HepG2 (cell line): ENCODE results near the gene MCAM. TPM values are rescaled to one million over a fixed set of nuclear protein-coding genes. Genes with fewer than 3 reads are reported as not detected.

Source experiments
- ARNT2 ChIP-seq: sonication (generic); formaldehyde crosslinking; IDR thresholded peaks from 2 replicates; pipeline ENCODE4 v1.8.0; 2022; ENCODE audit warnings: mild to moderate bottlenecking, low read depth, missing genetic modification reagents, moderate library complexity
- ARNTL ChIP-seq: sonication (generic); formaldehyde crosslinking; IDR thresholded peaks from 2 replicates; pipeline ENCODE4 v1.4.0; 2020; ENCODE audit warnings: mild to moderate bottlenecking, missing genetic modification reagents
- ATF7 ChIP-seq, 2 experiments: fragments of 450-650 bp in 1 of 2; sonication (generic) in 1 of 2; formaldehyde crosslinking in 1 of 2; IDR thresholded peaks; 2 replicates each; pipeline versions ENCODE4 v1.4.0 to v1.6.1; 2016 to 2020; ENCODE audit warnings: antibody characterized with exemption in 1 of 2, mild to moderate bottlenecking in 1 of 2, missing genetic modification reagents in 1 of 2
- CREM ChIP-seq, 2 experiments: sonication (generic) in 1 of 2; formaldehyde crosslinking in 1 of 2; IDR thresholded peaks; 2 replicates each; pipeline versions ENCODE4 v1.4.0 to v1.6.1; 2016 to 2020; ENCODE audit warnings: antibody characterized with exemption in 1 of 2, mild to moderate bottlenecking in 1 of 2, missing genetic modification reagents in 1 of 2
- HMGXB4 ChIP-seq, 2 experiments: sonication (generic) in 1 of 2; formaldehyde crosslinking in 1 of 2; IDR thresholded peaks; 2 replicates each; pipeline versions ENCODE4 v1.4.0 to v1.6.1; 2018 to 2020; ENCODE audit warnings: missing genetic modification reagents in 2 of 2, borderline replicate concordance in 1 of 2, low read depth in 1 of 2, mild to moderate bottlenecking in 1 of 2, missing biosample characterization in 1 of 2
- HNF1B ChIP-seq: sonication (generic); formaldehyde crosslinking; IDR thresholded peaks from 2 replicates; pipeline ENCODE4 v1.5.1; 2020; ENCODE audit warnings: mild to moderate bottlenecking, moderate library complexity, missing genetic modification reagents
- HNRNPL ChIP-seq: fragments of 200-400 bp; formaldehyde crosslinking; IDR thresholded peaks from 2 replicates; pipeline ENCODE4 v1.6.1; 2017; ENCODE audit warnings: mild to moderate bottlenecking, low read depth, low read length
- HOXA3 ChIP-seq: sonication (generic); formaldehyde crosslinking; IDR thresholded peaks from 2 replicates; pipeline ENCODE4 v1.5.0; 2020; ENCODE audit warnings: missing genetic modification reagents
- IRF2 ChIP-seq: IDR thresholded peaks from 2 replicates; pipeline ENCODE4 v1.6.1; 2018; ENCODE audit warnings: missing genetic modification reagents, missing compliant biosample characterization
- KLF16 ChIP-seq, 2 experiments: sonication (generic) in 1 of 2; formaldehyde crosslinking in 1 of 2; IDR thresholded peaks; 2 replicates each; pipeline versions ENCODE4 v1.6.1 to v1.8.0; 2016 to 2023; ENCODE audit warnings: missing genetic modification reagents in 2 of 2, missing compliant biosample characterization in 1 of 2
- NCOA1 ChIP-seq: sonication (generic); formaldehyde crosslinking; IDR thresholded peaks from 2 replicates; pipeline ENCODE4 v1.9.0; 2021; ENCODE audit warnings: missing genetic modification reagents
- PITX1 ChIP-seq: sonication (generic); formaldehyde crosslinking; IDR thresholded peaks from 2 replicates; pipeline ENCODE4 v1.5.1; 2020; ENCODE audit warnings: mild to moderate bottlenecking, missing genetic modification reagents
- TAF1 ChIP-seq: sonication (generic); formaldehyde crosslinking; IDR thresholded peaks from 2 replicates; pipeline ENCODE4 v1.4.0; 2020; ENCODE audit warnings: missing genetic modification reagents
- TCF7L2 ChIP-seq: IDR thresholded peaks from 2 replicates; pipeline ENCODE4 v1.6.1; 2011; ENCODE audit warnings: mild to moderate bottlenecking, low read depth, low read length, moderate library complexity
- THAP11 ChIP-seq: IDR thresholded peaks from 2 replicates; pipeline ENCODE4 v1.6.1; 2016; ENCODE audit warnings: missing biosample characterization, missing genetic modification reagents
- XRCC5 ChIP-seq: fragments of 200-400 bp; formaldehyde crosslinking; optimal IDR thresholded peaks from 2 replicates; pipeline ENCODE3; 2017; ENCODE audit warnings: mild to moderate bottlenecking, low read length
- ZBTB43 ChIP-seq: sonication (generic); formaldehyde crosslinking; conservative IDR thresholded peaks from 2 replicates; pipeline ENCODE4 v1.4.0; 2020; ENCODE audit warnings: missing genetic modification reagents
- ZNF543 ChIP-seq: sonication (generic); formaldehyde crosslinking; IDR thresholded peaks from 2 replicates; pipeline ENCODE4 v1.4.0; 2020; ENCODE audit warnings: mild to moderate bottlenecking, missing genetic modification reagents
- ZNF800 ChIP-seq: sonication (generic); formaldehyde crosslinking; IDR thresholded peaks from 2 replicates; pipeline ENCODE4 v1.4.0; 2020; ENCODE audit warnings: missing genetic modification reagents
- ZSCAN20 ChIP-seq: sonication (generic); formaldehyde crosslinking; IDR thresholded peaks from 2 replicates; pipeline ENCODE4 v1.4.0; 2020; ENCODE audit warnings: missing genetic modification reagents, mild to moderate bottlenecking, borderline replicate concordance
- polyA plus RNA-seq, 8 experiments: library from polyadenylated mRNA; depleted of rRNA in 3 of 8; stranded (reverse) in 7 of 8; unstranded in 1 of 8; fragments of >200 nt; fragmentation: Illumina TruSeq in 4 of 8; extraction: Trizol in 4 of 8; gene quantifications; 2 replicates each; pipeline versions ENCODE4 v1.2.1 to v1.2.3, GENCODE V29; 2011 to 2016; ENCODE audit warnings: low read depth in 4 of 8, missing spikeins in 1 of 8, mixed read lengths in 1 of 8; ENCODE audit not compliant: insufficient read depth in 1 of 8
- total RNA-seq, 5 experiments: library from RNA; depleted of rRNA; stranded (reverse); fragments of >200 nt; fragmentation: Illumina TruSeq; extraction: Trizol; gene quantifications; 2 replicates each; pipeline ENCODE4 v1.2.3, GENCODE V29; 2016; ENCODE audit warnings: low read depth in 1 of 5

The MCAM gene
- total and polyA plus RNA-seq, 2 of the 13 experiments (the other 11 are each of a cell fraction or from before 2014, with no cell fraction given) = 12.1 to 15.2 TPM

GRCh38 chr11:119318240-119319135 lies 1.6 kb upstream of the MCAM start (continued):
- TF ChIP-seq IRF2 (CRISPR knock-in tag) (peak; percentile 17; the same call in 1 of the 2 replicates), CREM (IDR thresholded peaks at IDR 0.05) (peak; percentile 62), CREM (CRISPR knock-in tag; IDR thresholded peaks at IDR 0.05) (no peak), HNF1B (CRISPR knock-in tag) (0 out of 2 replicates have a peak, but pooled peaks have one; percentile 18), ZNF543 (CRISPR knock-in tag) (0 out of 2 replicates have a peak, but pooled peaks have one; percentile 55), ARNT2 (CRISPR knock-in tag) (no peak), HNRNPL (0 out of 2 replicates have a peak, but pooled peaks have one; percentile 64), THAP11 (peak; percentile 44; the same call in 1 of the 2 replicates), ZSCAN20 (CRISPR knock-in tag) (no peak), TAF1 (CRISPR knock-in tag) (peak; percentile 67), TCF7L2 (no peak), ZNF800 (CRISPR knock-in tag) (peak; percentile 43; the same call in 1 of the 2 replicates), ATF7 (IDR thresholded peaks at IDR 0.05) (no peak), ATF7 (CRISPR knock-in tag; IDR thresholded peaks at IDR 0.05) (0 out of 2 replicates have a peak, but pooled peaks have one; percentile 37), XRCC5 (no peak), HOXA3 (CRISPR knock-in tag) (peak; percentile 82), ARNTL (CRISPR knock-in tag) (peak; percentile 11; the same call in 1 of the 2 replicates), NCOA1 (CRISPR knock-in tag) (0 out of 2 replicates have a peak, but pooled peaks have one; percentile 30), ZBTB43 (0 out of 2 replicates have a peak, but pooled peaks have one; percentile 31), PITX1 (CRISPR knock-in tag) (0 out of 2 replicates have a peak, but pooled peaks have one; percentile 16), HMGXB4 (CRISPR knock-in tag; IDR thresholded peaks at IDR 0.05; ENCODE audit: borderline replicate concordance in 1 of 2, low read depth in 1 of 2) (peak; percentile 20 to 56; a peak in 3 of 4 replicates), KLF16 (CRISPR knock-in tag; IDR thresholded peaks at IDR 0.05) (peak in 1 of 2 experiments; percentile 31; a peak in 1 of 4 replicates)
